Thyroid gland (tissue), 4 donors: Measurements from ENCODE around the gene OSBPL3. TPM values are rescaled to one million over a fixed set of nuclear protein-coding genes. Genes with fewer than 3 reads are reported as not detected.

ENCODE experiments used
- DNase-seq, 2 donors: peaks; one replicate each; pipeline ENCODE4 v3.0.0-alpha.2; 2019
- H3K27ac ChIP-seq, 3 donors: fragments of 200-600 bp; sonication (generic); 1 replicate in 2 of 3; 2 replicates in 1 of 3; pipeline ENCODE4 v1.5.1; 2016 to 2019; ENCODE audit warnings: mild to moderate bottlenecking in 1 of 3, moderate library complexity in 1 of 3
- H3K27me3 ChIP-seq: fragments of 200-600 bp; sonication (generic); one replicate; pipeline ENCODE4 v1.5.1; 2019
- H3K36me3 ChIP-seq, 2 donors: fragments of 200-600 bp; sonication (generic); one replicate each; pipeline ENCODE4 v1.5.1; 2016 to 2019
- H3K4me1 ChIP-seq, 2 donors: fragments of 200-600 bp; sonication (generic); one replicate each; pipeline ENCODE4 v1.5.1; 2017 to 2019
- H3K4me3 ChIP-seq, 3 donors: fragments of 200-600 bp; sonication (generic); replicated peaks in 1 of 3; 1 replicate in 2 of 3; 2 replicates in 1 of 3; pipeline ENCODE4 v1.5.1; 2016; ENCODE audit warnings: mild to moderate bottlenecking in 1 of 3
- H3K9me3 ChIP-seq: fragments of 200-600 bp; sonication (generic); one replicate; pipeline ENCODE4 v1.5.1; 2017
- POLR2A ChIP-seq, 2 donors: fragments of 450-650 bp; IDR thresholded peaks; one replicate each; pipeline ENCODE4 v1.6.1; 2017; ENCODE audit warnings: antibody characterized with exemption in 2 of 2, mild to moderate bottlenecking in 2 of 2, moderate library complexity in 1 of 2
- WGBS, 2 donors: methylation state at CpG; one replicate each; pipeline ENCODE4 v1.1.5; 2017; 5-methylcytosine and 5-hydroxymethylcytosine counted together
- intact Hi-C: fragments of 100-400 bp; cut with DNase I; formaldehyde crosslinking; loops from one replicate; pipeline ENCODE4 v1.15.1; 2023
- total RNA-seq, 4 donors: library from RNA; depleted of rRNA; stranded (reverse); fragments of >200 nt; gene quantifications; one replicate each; pipeline ENCODE4 v1.2.3, GENCODE V29; 2016
- TF ChIP-seq, protein P1 (sequence below), 6 experiments: fragments of 200-600 bp in 3 of 6; fragments of 450-650 bp in 3 of 6; sonication (generic) in 3 of 6; IDR thresholded peaks; one replicate each; pipeline ENCODE4 v1.5.1; 2016 to 2019; ENCODE audit warnings: antibody characterized with exemption in 6 of 6, mild to moderate bottlenecking in 2 of 6, inconsistent platforms in 1 of 6, moderate library complexity in 1 of 6

OSBPL3 gene
- total RNA-seq, 4 donors from 2014 or later: 22.1 to 41.7 (median 34.3) TPM

DNA sequence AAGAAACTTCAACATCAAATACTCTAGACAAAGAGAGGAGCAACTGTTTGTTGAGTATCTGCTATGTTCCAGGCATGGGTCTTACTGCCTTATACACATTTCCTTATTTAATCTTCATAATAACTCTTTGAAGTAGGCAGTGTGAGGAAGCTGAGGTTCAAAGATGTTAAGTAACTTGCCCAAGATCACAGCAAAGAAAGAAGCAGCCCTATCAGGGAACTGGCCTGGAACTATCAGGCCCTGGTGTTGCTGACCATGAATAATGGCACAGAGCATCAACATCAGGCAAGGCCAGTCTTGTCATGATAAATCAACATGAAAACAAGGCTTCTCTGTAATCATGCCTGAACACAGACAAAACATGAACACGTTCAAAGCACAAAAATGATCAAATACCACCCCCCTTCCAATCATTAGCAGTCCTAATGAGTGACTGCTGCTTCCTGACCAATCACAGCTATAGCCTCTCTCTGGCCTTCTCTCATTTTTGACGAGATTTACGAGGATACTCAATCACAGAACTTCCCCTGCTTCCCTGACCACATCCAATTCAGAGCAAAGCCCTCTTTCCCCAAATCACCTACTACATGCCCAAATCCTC is 225.0 kb downstream of the OSBPL3 start:
- no peak overlapping the region for H3K4me3 ChIP-seq
- no peaks in the 10 kb centered on the region for H3K36me3 ChIP-seq
- H3K27me3 ChIP-seq: no peaks in the 10 kb centered on the region
- intact Hi-C loops: no loop called here
- no peaks in the 10 kb centered on the region for H3K9me3 ChIP-seq
- no peak for TF ChIP-seq POLR2A (IDR thresholded peaks at IDR 0.05)
- TF ChIP-seq, protein P1, sequence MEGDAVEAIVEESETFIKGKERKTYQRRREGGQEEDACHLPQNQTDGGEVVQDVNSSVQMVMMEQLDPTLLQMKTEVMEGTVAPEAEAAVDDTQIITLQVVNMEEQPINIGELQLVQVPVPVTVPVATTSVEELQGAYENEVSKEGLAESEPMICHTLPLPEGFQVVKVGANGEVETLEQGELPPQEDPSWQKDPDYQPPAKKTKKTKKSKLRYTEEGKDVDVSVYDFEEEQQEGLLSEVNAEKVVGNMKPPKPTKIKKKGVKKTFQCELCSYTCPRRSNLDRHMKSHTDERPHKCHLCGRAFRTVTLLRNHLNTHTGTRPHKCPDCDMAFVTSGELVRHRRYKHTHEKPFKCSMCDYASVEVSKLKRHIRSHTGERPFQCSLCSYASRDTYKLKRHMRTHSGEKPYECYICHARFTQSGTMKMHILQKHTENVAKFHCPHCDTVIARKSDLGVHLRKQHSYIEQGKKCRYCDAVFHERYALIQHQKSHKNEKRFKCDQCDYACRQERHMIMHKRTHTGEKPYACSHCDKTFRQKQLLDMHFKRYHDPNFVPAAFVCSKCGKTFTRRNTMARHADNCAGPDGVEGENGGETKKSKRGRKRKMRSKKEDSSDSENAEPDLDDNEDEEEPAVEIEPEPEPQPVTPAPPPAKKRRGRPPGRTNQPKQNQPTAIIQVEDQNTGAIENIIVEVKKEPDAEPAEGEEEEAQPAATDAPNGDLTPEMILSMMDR (IDR thresholded peaks at IDR 0.05): no peak
- DNase-seq: no peak
- no peak overlapping the region for H3K27ac ChIP-seq
- 91 to 94% methylated on average over 3 of the region's 3 CpGs for whole genome bisulfite sequencing, 2 donors
- peaks cover 5 to 13% of the 10 kb centered on the region in 2 donors for H3K4me1 ChIP-seq

DNA sequence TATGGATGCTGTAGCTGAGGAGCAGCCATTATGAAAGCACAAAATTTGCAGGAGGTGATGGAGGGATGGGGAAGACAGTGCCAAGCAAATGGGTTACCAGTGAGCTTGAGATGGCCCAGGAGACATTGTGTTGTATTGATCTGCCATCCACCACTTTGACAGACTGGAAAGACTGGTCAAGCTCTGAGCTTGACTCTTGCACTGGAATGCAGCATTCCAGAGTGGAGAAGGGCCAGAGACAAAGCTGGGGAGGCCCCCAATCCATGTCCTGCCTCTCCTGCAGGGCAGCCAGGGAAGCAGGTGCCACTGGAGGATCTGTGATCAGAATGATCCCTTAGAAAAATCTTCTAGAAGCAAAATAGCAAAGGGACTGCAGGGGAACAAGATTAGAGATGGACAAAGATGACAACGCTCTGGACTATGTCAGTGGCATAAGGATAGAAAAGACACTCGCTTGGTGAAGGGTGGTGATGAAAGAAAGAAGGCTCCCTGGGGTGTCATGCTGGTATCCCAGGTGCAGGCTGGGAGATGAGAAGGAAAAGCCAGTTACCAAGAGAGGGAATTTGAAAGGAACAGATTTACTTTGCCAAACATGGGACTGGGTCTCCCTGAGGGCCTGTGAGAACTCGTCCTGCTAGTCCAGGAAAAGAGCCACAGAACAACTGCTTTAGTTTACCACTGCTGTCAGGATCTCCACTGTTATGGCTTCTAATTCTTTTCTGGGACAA is 227.7 kb downstream of the OSBPL3 start:
- 70 to 89% methylated on average over 3 of the region's 3 CpGs for WGBS, 2 donors
- H3K27ac ChIP-seq: no peak overlapping the region

DNA sequence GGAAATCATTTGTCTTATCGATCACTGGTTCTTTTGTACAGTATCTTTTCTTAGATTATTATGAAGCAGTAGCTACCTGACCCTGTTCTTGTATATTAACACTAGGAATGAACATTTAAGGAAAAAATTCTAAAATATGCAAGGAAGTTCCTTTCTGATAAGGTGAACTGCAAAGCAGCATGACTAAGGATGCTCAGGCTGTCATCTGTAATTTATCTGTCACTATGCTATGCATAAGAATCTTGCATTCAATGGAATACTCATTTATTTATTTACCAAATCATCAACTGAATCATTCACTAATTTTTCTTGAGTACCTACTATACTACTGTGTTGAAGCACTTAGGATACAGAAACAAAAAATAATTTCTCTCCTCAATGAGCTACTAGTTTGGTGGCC is 228.5 kb downstream of the OSBPL3 start:
- Histone ChIP-seq H3K4me3 (no peak overlapping the region), H3K4me1 (peaks cover 0 to 2% of the 10 kb centered on the region in 2 donors), H3K36me3 (no peaks in the 10 kb centered on the region), H3K9me3 (no peaks in the 10 kb centered on the region), H3K27ac (no peak overlapping the region), H3K27me3 (no peaks in the 10 kb centered on the region)
- intact Hi-C loops: no loop called here
- DNase-seq: no peak
- TF ChIP-seq POLR2A (IDR thresholded peaks at IDR 0.05): no peak
- 95 to 96% methylated on average over 1 of the region's 1 CpG for WGBS, 2 donors

More for the DNA sequence above, 227.7 kb downstream of the OSBPL3 start:
- intact Hi-C loops: no loop called here
- Histone ChIP-seq H3K9me3 (no peaks in the 10 kb centered on the region), H3K4me1 (peaks cover 0 to 6% of the 10 kb centered on the region in 2 donors), H3K36me3 (no peaks in the 10 kb centered on the region), H3K27me3 (no peaks in the 10 kb centered on the region), H3K4me3 (no peak overlapping the region)
- TF ChIP-seq POLR2A (IDR thresholded peaks at IDR 0.05): no peak
- TF ChIP-seq, protein P1 (IDR thresholded peaks at IDR 0.05): no peak
- no peak for DNase-seq

DNA sequence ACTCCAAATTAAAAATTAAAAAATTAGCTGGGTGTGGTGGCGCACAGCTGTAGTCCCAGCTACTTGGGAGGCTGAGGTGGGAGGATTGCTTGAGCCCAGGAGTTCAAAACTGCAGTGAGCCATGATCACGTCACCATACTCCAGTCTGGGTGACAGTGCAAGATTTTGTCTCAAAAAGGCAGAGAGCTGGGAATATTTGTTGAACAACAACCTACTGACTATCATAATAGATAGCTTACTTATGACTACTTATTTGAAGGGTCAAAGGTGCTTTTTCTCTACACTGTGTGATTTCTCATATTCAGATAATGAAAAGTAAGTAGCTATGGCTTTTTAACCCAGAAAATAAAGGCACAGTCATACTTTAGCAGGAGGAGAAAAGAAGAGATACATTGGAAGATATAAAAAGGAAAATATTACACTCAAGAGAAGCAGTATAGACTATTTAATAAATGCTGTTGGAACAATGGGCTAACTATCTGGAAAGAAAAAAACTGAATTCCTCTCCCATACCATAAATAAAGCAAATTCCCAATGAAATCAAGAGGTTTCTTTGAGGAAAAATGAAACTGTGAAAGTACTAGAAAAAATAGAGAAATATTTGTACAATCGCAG is 229.4 kb downstream of the OSBPL3 start:
- no peak for DNase-seq
- WGBS, 2 donors: 96 to 100% methylated on average over 3 of the region's 3 CpGs
- intact Hi-C loops: no loop called here
- no peak overlapping the region for H3K4me3 ChIP-seq
- H3K27ac ChIP-seq: no peak overlapping the region
- no peaks in the 10 kb centered on the region for H3K36me3 ChIP-seq
- H3K9me3 ChIP-seq: no peaks in the 10 kb centered on the region
- no peaks in the 10 kb centered on the region for H3K4me1 ChIP-seq
- TF ChIP-seq POLR2A (IDR thresholded peaks at IDR 0.05): no peak
- TF ChIP-seq, protein P1 (IDR thresholded peaks at IDR 0.05): no peak
- no peaks in the 10 kb centered on the region for H3K27me3 ChIP-seq

DNA sequence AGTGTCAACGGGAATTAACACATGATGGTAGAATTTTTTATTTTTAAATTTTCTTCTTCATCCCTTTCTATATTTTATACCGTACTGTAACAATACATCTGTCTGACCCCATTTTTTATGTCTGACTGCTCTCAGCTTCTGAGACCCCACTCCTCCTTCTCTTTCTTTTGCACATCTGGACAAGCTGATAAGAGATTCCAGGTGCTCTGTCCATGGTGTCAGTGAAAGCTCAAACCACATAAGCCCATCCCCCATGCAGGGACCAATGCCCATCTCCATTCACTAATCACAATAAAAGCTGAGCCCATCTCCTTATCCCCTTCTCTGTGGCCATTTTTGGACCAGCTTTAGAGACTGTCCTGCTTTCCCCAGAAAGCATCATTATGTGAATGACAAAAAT is 231.5 kb downstream of the OSBPL3 start:
- no peak overlapping the region for H3K27ac ChIP-seq
- no peaks in the 10 kb centered on the region for H3K36me3 ChIP-seq
- no peak for DNase-seq
- H3K4me1 ChIP-seq: no peaks in the 10 kb centered on the region
- no peak overlapping the region for H3K4me3 ChIP-seq
- no peaks in the 10 kb centered on the region for H3K9me3 ChIP-seq
- H3K27me3 ChIP-seq: no peaks in the 10 kb centered on the region
- intact Hi-C loops: no loop called here
- WGBS, 2 donors: 92 to 94% methylated on average over 2 of the region's 2 CpGs
- TF ChIP-seq, protein P1 (IDR thresholded peaks at IDR 0.05): no peak
- TF ChIP-seq POLR2A (IDR thresholded peaks at IDR 0.05): no peak

Other genes starting within 250 kb of the OSBPL3 start
- gene GSDME, start 222.7 kb downstream of the OSBPL3 start, total RNA-seq: 10 to 100 TPM; 10.2 to 30.2 (median 16.4) TPM
- gene CYCS, start 145.1 kb upstream of the OSBPL3 start, total RNA-seq: 10 to 100 TPM; 35.3 to 76.2 (median 53.4) TPM
- not detected for gene NPVF, start 248.3 kb upstream of the OSBPL3 start, total RNA-seq